Rectal smooth muscle tissue (tissue), 1 donor: ENCODE results near the gene ADH1A.
"Not testable (repeated sequence)": the region's sequence is repeated elsewhere in the genome, so short reads cannot be mapped to it uniquely, and the experiment has no call there.

Source experiments
- H3K27ac ChIP-seq: one replicate; pipeline ENCODE4 v1.7.0; 2013; ENCODE audit warnings: low read depth, low read length, inconsistent platforms
- H3K27me3 ChIP-seq: one replicate; pipeline ENCODE4 v1.7.0; 2013; ENCODE audit warnings: low read length; ENCODE audit not compliant: control insufficient read depth, insufficient read depth
- H3K36me3 ChIP-seq: one replicate; pipeline ENCODE4 v1.7.0; 2013; ENCODE audit warnings: low read length; ENCODE audit not compliant: control insufficient read depth, insufficient read depth
- H3K4me1 ChIP-seq: one replicate; pipeline ENCODE4 v1.7.0; 2013; ENCODE audit warnings: low read length; ENCODE audit not compliant: control insufficient read depth, insufficient read depth
- H3K4me3 ChIP-seq: one replicate; pipeline ENCODE4 v1.7.0; 2013; ENCODE audit warnings: low read length
- H3K9ac ChIP-seq: one replicate; pipeline ENCODE4 v1.7.0; 2013; ENCODE audit warnings: low read length

The ADH1A gene

GRCh38 chr4:99273704-99274103 is 17.1 kb downstream of the ADH1A start:
- Histone ChIP-seq H3K9ac (no peak overlapping the region), H3K36me3 (no peaks in the 10 kb centered on the region), H3K27me3 (no peaks in the 10 kb centered on the region), H3K27ac (no peak overlapping the region), H3K4me3 (no peak overlapping the region), H3K4me1 (no peaks in the 10 kb centered on the region)

- Histone ChIP-seq H3K4me1 (no peaks in the 10 kb centered on the region), H3K4me3 (no peak overlapping the region), H3K27ac (no peak overlapping the region), H3K9ac (no peak overlapping the region), H3K27me3 (no peaks in the 10 kb centered on the region), H3K36me3 (no peaks in the 10 kb centered on the region)
Observed at GRCh38 chr4:99264927-99265326, 25.9 kb downstream of the ADH1A start.

GRCh38 chr4:99252746-99253145 is 38.0 kb downstream of the ADH1A start:
- Histone ChIP-seq H3K27me3 (no peaks in the 10 kb centered on the region), H3K36me3 (no peaks in the 10 kb centered on the region), H3K9ac (no peak overlapping the region), H3K27ac (no peak overlapping the region), H3K4me3 (no peak overlapping the region), H3K4me1 (no peaks in the 10 kb centered on the region)

GRCh38 chr4:99248714-99249113 is 42.1 kb downstream of the ADH1A start:
- H3K9ac ChIP-seq, result no peak overlapping the region
- no peak overlapping the region for H3K4me3 ChIP-seq
- H3K27ac ChIP-seq, result no peak overlapping the region
- H3K4me1 ChIP-seq, result no peaks in the 10 kb centered on the region
- no peaks in the 10 kb centered on the region for H3K36me3 ChIP-seq
- H3K27me3 ChIP-seq, result no peaks in the 10 kb centered on the region

- H3K36me3 ChIP-seq, result no peaks in the 10 kb centered on the region
- H3K9ac ChIP-seq, result no peak overlapping the region
- H3K4me1 ChIP-seq, result no peaks in the 10 kb centered on the region
- no peak overlapping the region for H3K4me3 ChIP-seq
- H3K27me3 ChIP-seq, result no peaks in the 10 kb centered on the region
- no peak overlapping the region for H3K27ac ChIP-seq
Observed at GRCh38 chr4:99235955-99236354, 54.8 kb downstream of the ADH1A start.

GRCh38 chr4:99234331-99235010 is 56.3 kb downstream of the ADH1A start:
- Histone ChIP-seq H3K4me3 (no peak overlapping the region), H3K9ac (no peak overlapping the region), H3K36me3 (no peaks in the 10 kb centered on the region), H3K4me1 (no peaks in the 10 kb centered on the region), H3K27me3 (no peaks in the 10 kb centered on the region), H3K27ac (no peak overlapping the region)

DNA sequence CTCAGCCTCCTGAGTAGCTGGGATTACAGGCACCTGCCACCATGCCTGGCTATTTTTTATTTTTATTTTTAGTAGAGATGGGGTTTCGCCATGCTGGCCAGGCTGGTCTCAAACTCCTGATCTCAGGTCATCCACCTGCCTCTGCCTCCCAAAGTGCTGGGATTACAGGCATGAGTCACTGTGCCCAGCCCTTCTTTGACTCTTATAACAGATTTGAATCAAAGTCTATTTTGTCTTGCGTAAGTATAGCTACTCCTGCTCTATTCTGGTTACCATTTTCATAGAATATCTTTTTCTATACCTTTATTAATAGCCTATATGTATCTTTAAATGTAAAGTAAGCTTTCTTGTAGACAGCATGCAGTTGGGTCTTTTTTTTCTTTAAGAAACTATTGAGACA is 57.4 kb downstream of the ADH1A start:
- H3K4me1 ChIP-seq, H3K4me3 ChIP-seq, H3K27ac ChIP-seq, H3K36me3 ChIP-seq, H3K9ac ChIP-seq, H3K27me3 ChIP-seq: not testable (repeated sequence)

GRCh38 chr4:99228706-99229105 is 62.1 kb downstream of the ADH1A start:
- not testable (repeated sequence) for H3K36me3 ChIP-seq, H3K4me3 ChIP-seq, H3K4me1 ChIP-seq, H3K27ac ChIP-seq, H3K27me3 ChIP-seq, H3K9ac ChIP-seq

DNA sequence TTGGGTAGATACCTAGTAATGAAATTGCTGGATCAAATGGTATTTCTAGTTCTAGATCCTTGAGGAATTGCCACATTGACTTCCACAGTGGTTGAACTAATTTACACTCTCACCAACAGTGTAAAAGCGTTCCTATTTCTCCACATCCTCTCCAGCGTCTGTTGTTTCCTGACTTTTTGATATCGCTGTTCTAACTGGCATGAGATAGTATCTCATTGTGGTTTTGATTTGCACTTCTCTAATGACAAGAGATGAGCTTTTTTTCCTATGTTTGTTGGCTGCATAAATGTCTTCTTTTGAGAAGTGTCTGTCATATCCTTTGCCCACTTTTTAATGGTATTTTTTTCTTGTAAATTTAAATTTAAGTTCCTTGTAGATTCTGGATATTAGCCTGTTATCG is 63.1 kb downstream of the ADH1A start:
- H3K36me3 ChIP-seq, H3K9ac ChIP-seq, H3K27ac ChIP-seq, H3K4me1 ChIP-seq, H3K4me3 ChIP-seq, H3K27me3 ChIP-seq: not testable (repeated sequence)
